Loucy (cell line): Measurements from ENCODE around the gene NFYA.

Experiments
- CTCF ChIP-seq: fragments of 200-600 bp; sonication (generic); conservative IDR thresholded peaks from 2 replicates; pipeline ENCODE4 v1.5.1; 2014; ENCODE audit warnings: mild to moderate bottlenecking, antibody characterized with exemption, low read length
- EZH2phosphoT487 ChIP-seq: fragments of 200-600 bp; IDR thresholded peaks from 2 replicates; pipeline ENCODE4 v1.6.1; 2018; ENCODE audit warnings: antibody characterized with exemption, mild to moderate bottlenecking, moderate library complexity, borderline replicate concordance

- TF ChIP-seq CTCF (no peak), EZH2phosphoT487 (no peak)
These were observed 31.1 kb downstream of the NFYA start for GRCh38 chr6:41103847-41104246.
